Dedifferentiated amniotic fluid mesenchymal stem cell (primary cell): ENCODE results near the gene USP4.

ENCODE experiments used
- DNase-seq: peaks from one replicate; pipeline ENCODE4 v3.0.0-alpha.2; 2016; ENCODE audit errors: extremely low spot score

Gene USP4

GRCh38 chr3:49296781-49297411 lies 43.0 kb downstream of the USP4 start:
- peak; percentile 48 for DNase-seq

GRCh38 chr3:49295489-49296058 lies 44.3 kb downstream of the USP4 start:
- DNase-seq, result peak; percentile 29

GRCh38 chr3:49294343-49294742 lies 45.5 kb downstream of the USP4 start:
- DNase-seq, result no peak

GRCh38 chr3:49283997-49284396 lies 55.9 kb downstream of the USP4 start:
- no peak for DNase-seq

- DNase-seq, result no peak
Measured at GRCh38 chr3:49279376-49279775, 60.5 kb downstream of the USP4 start.

- no peak for DNase-seq
Measured at GRCh38 chr3:49278548-49278947, 61.3 kb downstream of the USP4 start.

GRCh38 chr3:49277383-49277775 lies 62.5 kb downstream of the USP4 start:
- no peak for DNase-seq

- DNase-seq, result peak; percentile 63
Measured at GRCh38 chr3:49276475-49277382, 63.1 kb downstream of the USP4 start, which contains the start of gene C3orf62. Gene C3orf62 (minus strand): TSS chr3:49277232. CDS start chr3:49276872, 360 bp downstream.

- DNase-seq, result no peak
Measured at GRCh38 chr3:49273825-49274532, 65.9 kb downstream of the USP4 start.

GRCh38 chr3:49271047-49271446 lies 68.8 kb downstream of the USP4 start:
- no peak for DNase-seq

- no peak for DNase-seq
Measured at GRCh38 chr3:49270156-49270500, 69.7 kb downstream of the USP4 start.

GRCh38 chr3:49269443-49270155 lies 70.3 kb downstream of the USP4 start:
- no peak for DNase-seq

- no peak for DNase-seq
Measured at GRCh38 chr3:49266410-49267095, 73.3 kb downstream of the USP4 start.

- DNase-seq, result no peak
Measured at GRCh38 chr3:49265661-49266386, 74.0 kb downstream of the USP4 start.

GRCh38 chr3:49263159-49263889 lies 76.5 kb downstream of the USP4 start:
- no peak for DNase-seq

GRCh38 chr3:49260806-49261324 lies 79.0 kb downstream of the USP4 start:
- DNase-seq, result no peak

GRCh38 chr3:49257187-49257586 lies 82.7 kb downstream of the USP4 start:
- DNase-seq, result no peak

- no peak for DNase-seq
Measured at GRCh38 chr3:49255718-49256511, 83.9 kb downstream of the USP4 start.
